GF-D8 (cell line): ENCODE measurements around the gene ADCY2.

Source experiments
- DNase-seq: peaks from one replicate; lab custom pipeline; 2025; lab: John Stamatoyannopoulos, UW

Gene ADCY2

DNA sequence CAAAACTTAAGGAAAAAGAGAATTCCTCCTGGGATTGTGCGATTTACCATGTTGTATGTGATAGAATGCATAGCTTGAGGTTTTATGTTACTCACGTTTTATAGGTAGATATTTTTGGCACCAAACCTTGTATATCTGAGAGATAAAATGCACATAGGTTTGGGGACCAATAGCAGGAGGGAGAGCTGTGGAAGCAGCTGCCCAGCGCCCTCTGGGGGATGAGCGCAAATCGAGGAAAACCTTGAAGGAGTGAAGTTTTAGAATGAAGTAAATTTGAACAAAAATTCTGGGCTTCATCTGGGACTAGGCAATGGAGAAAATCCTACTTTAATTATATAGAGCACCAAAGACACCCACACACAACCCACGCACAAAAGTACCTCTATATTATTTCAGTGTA is 197.0 kb downstream of the ADCY2 start:
- DNase-seq, result no peak

DNA sequence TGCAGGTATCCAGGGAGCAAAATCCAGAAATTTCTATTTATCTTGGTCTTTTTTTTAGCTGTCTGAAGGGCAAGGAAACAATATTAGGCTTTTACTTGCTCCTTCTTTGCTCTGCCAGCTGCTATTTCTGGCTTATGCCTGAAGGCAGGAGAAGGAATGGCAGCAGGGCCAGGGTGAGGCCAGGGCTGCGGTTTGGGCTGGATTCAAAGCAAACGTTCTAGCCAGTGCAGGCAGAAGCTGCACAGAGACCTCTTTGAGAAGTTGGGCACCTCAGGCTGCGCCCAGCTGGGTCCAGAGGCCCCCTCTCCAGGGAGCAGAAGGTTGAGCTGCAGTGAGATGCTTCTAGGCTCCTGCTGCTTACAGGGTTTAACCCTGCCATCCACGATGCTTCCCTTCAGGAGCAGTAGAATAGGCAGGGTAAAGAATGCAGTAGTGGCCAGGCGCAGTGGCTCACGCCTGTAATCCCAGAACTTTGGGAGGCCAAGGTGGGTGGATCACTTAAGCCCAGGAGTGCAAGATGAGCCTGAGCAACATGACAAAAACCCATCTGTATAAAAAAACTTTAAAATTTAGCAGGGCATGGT is 201.2 kb downstream of the ADCY2 start:
- no peak for DNase-seq

GRCh38 chr5:7606840-7607465 is 211.0 kb downstream of the ADCY2 start:
- no peak for DNase-seq

DNA sequence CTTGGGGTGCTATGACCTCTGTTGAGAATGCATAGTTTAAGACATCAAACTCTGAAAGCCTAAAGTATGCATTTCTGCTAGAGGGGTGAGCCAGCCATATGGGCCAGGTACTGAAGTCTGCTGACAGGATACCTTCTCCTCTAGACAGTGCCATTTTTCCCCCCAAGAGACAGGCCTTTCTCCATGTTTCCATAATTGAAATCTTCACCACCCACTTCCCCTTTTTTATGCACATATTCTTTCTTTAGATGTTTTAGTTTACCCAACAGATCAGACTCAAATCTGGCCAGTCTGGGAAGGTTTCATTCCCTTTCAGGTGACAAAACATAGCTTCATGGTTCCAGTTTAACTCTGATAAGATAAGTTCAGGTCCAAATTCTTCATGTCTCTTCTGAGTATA is 212.8 kb downstream of the ADCY2 start:
- DNase-seq, result no peak

GRCh38 chr5:7609726-7610125 is 213.8 kb downstream of the ADCY2 start:
- DNase-seq, result no peak

GRCh38 chr5:7610531-7611177 is 214.7 kb downstream of the ADCY2 start:
- DNase-seq, result no peak

- no peak for DNase-seq
These were observed 215.6 kb downstream of the ADCY2 start for GRCh38 chr5:7611518-7611917.

DNA sequence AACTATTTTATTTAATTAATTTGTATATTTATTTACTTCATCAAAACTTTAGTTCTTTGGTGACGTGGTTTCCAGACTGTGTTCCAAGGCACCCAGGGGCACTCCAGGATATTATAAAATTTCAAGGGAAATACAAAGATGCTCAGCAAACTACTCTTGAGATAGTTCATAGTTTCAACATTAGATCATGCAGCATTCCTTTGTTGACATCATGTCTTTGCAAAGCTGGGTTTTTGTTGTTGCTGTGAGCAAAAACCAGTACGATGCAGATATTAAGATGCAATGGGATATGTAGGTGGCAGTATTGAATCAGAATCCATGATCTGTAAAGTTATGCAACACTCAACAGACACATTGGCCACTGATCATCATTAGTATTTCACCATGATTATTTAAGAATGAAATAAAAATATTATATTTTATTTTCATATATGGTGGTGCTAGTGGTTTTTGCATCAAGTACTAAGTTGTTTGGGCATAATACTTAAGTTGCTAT is 219.7 kb downstream of the ADCY2 start:
- DNase-seq, result no peak

GRCh38 chr5:7616897-7617296 is 221.0 kb downstream of the ADCY2 start:
- DNase-seq, result no peak

- no peak for DNase-seq
These were observed 226.6 kb downstream of the ADCY2 start for GRCh38 chr5:7622498-7622897.

- DNase-seq, result no peak
These were observed 229.8 kb downstream of the ADCY2 start for GRCh38 chr5:7625740-7626139.

DNA sequence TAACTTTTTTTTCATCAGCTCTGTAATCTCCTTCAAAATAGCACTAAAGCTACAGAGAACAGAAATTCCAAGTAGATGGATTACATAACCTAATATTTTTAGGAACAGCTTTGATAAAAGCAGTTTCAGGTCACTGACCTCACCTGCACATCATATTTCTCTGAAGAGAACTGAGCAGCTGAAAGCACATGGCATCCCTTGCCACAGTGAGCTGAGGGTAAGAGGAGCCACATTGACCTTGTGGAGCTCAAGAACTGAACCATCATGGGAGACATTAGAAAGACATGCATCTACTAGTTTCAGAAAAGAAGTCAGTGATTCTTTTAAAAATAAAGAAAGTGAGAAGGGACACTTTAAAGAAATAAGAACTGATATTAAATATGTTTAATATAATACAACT is 232.3 kb downstream of the ADCY2 start:
- no peak for DNase-seq

DNA sequence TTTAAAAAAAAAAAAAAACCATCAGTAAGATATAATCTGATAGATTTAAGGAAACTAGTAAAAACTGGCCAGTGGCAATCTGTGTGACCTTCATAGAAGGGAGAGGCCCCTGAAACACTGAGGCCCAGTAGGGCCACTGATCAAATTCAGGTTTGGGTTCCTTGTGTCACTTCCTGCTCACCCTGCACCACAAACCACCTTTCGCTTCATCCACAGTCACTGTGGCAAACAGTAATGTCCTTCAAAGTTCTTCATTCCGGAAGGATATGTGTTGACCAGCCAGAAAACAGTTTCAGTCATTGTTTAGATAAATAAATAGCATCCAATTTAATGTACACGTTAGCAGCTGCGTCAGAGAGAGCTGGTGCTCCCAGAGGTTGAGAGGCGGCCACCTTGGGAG is 232.9 kb downstream of the ADCY2 start:
- DNase-seq, result no peak

DNA sequence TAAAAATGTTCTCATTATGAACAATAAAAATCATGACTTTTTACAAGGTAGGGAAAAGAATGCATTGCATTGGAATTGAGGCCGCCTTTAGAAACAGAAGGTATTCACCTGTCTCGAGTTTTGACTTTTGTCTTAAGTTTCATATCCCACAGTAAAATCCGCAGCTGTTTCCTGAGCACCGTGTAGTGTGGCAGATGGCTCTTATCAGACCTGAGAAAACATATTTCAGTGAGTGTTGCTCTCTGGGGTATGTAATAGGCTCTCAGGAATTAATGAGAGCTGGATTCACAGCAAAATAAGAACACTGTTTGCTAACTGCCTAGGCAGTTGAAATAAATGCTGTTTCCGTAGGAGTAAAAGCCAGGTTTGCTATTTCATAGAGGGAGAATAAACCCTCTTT is 233.6 kb downstream of the ADCY2 start:
- DNase-seq, result no peak

DNA sequence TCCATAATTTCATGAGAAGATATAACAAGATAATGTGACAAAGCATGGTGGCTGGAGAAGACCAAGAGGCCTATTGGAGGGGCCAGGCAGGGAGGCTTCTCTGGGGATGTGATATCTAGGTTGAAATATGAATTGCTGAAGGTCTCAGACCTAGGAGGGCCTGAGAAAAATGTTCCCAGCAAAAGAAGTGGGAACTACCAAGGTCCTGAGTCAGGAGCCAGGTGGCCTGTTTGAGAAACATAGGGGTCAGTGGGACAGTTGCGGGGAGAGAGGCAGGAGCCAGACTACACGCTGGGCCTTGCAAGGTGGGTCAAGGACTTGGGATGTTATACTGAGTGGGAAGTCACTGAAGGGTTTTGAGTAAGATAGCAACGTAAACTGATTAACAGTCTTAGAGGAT is 238.9 kb downstream of the ADCY2 start:
- no peak for DNase-seq

DNA sequence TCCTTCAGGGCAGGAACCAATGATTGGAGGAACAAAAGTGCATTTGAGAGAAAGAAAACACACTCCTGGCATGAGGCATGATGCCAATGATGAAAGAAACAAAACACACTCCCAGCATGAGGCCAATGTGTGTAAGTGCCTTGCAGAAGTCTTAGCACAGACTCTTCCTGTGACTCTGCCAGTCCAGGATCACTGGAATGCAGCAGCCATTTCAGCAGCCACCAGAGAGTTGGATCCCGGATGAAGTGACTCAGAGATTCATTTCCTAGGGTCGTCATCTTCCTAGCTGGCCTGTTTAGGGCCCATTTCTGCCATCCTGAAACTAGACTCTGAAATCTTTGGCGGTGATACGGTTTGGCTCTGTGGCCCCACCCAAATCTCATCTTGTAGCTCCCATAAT is 242.5 kb downstream of the ADCY2 start:
- DNase-seq, result no peak

DNA sequence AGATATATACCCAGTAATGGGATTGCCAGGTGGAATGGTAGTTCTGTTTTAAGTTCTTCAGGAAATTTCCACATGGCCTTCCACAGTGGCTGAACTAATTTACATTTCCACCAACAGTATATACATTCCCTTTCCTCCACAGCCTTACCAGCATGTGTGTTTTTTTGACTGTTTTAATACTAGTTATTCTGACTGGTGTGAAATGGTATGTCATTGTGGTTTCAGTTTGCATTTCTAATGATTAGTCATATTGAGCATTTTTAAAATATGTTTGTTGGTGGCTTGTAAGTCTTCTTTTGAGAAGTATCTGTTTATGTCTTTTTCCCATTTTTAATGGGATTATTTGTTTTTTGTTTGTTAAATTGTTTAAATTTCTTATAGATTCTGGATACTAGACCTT is 246.1 kb downstream of the ADCY2 start:
- no peak for DNase-seq

- no peak for DNase-seq
These were observed 248.8 kb downstream of the ADCY2 start for GRCh38 chr5:7644723-7645122.

- DNase-seq, result no peak
These were observed 254.8 kb downstream of the ADCY2 start for GRCh38 chr5:7650755-7651154.

DNA sequence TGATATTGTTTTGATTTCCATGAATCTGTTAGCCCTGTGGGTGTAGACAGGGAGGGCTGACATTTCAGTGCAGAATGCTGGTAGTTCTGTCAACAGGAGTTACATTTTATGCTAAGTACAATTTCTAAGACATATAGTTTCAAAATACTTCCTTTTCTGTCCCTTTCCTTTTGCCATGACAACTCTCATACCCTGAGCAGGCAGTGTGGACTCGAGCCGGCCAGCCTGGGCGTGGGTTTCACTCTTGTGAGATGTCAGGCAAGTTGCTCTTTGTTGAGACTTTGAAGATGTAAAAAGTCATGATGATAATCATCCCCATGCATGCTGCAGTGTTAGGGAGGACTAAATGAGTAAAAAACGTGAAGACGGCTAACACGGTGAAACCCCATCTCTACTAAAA is 257.1 kb downstream of the ADCY2 start:
- no peak for DNase-seq

DNA sequence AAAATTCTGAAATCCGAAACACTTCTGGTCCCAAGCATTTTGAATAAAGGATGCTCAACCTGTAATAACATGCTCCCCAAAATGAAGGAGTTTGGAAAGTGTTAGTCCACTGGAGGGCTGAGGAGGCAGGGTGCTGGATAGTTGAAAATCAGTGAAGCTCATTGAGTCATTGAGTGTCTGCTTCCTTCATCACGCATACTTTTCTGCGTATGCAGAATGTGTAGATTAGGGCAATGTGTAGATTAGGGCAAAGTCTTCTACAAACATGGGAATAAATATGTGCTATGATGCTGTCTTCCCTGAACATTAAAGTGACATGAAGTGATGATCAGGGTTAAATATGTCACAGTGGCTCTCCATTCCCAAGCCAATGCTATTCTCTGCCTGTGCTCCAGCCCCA is 261.2 kb downstream of the ADCY2 start:
- no peak for DNase-seq

DNA sequence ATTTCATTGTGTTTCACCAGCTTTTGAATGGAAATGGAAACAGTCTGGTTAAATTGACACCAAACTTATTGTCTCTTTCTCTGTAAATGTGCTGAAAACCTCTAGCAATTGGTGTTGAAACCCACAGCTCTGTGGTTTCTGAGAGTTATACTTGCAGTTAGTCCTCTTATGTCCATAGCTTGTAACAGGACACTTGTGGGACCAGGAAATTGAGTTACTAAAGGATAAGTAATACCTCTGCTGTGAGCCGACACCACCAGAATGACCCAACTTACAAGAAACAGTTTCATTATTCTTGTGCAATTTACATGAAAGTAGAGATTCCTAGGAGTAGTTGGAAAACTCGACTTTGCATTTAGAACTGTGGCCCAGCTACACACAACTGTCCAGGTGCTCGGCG is 263.5 kb downstream of the ADCY2 start:
- no peak for DNase-seq

GRCh38 chr5:7662289-7662688 is 266.4 kb downstream of the ADCY2 start:
- no peak for DNase-seq

DNA sequence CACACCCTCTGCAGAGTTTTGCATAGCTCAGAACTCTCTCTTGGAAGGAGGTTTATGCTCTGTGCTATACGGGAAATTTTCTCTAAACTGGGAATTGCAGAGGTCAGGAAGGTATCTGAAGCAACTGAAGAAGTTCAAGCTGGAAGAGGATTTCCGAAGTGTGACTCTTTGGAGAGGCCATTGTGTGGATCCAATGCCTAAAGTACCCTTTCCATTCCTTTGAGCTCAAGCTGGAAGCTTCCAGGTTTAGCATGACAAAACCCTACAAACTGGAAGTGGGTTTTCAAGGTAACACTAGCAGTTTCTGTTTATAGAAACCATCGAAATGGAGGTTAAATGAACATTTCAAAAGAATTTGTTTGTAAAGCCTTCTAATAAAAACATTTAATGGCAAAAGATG is 267.9 kb downstream of the ADCY2 start:
- no peak for DNase-seq
